Measurements from ENCODE around the gene OR6C70. TPM values are rescaled to one million over a fixed set of nuclear protein-coding genes. Genes with fewer than 3 reads are reported as not detected.

Gene OR6C70
- total and polyA plus RNA-seq, 2 of the 4 experiments (the other 2 are of a cell fraction) = not detected

- no peak overlapping the region for H3K27ac ChIP-seq (ENCODE audit: insufficient read depth, low read length)
- no peaks in the 10 kb centered on the region for H3K36me3 ChIP-seq (ENCODE audit: control insufficient read depth, insufficient read depth, low read length)
- H3K4me1 ChIP-seq (ENCODE audit: control insufficient read depth, insufficient read depth, low read length) = no peaks in the 10 kb centered on the region
- ChIA-PET POLR2A (ENCODE audit: unreplicated experiment) (no interaction called here), CTCF (no interaction called here)
- no TSS peak for BruUV-seq (replicated peaks)
- H2AK5ac ChIP-seq (ENCODE audit: low read depth, low read length) = no peak overlapping the region
- intact Hi-C loops (cut with micrococcal nuclease) (no loop called here), dilution Hi-C loops (cut with HindIII; ENCODE audit: low sequenced_read_pairs, unreplicated experiment) (no loop called here), in situ Hi-C loops (cut with MboI; ENCODE audit: low sequenced_read_pairs) (no loop called here)
- no peak overlapping the region for H3K23ac ChIP-seq (ENCODE audit: low read depth, low read length)
- H4K91ac ChIP-seq (ENCODE audit: insufficient read depth, low read depth, low read length) = no peak overlapping the region
- DNase-seq (no peak), ATAC-seq (ENCODE audit: low read depth) (no peak)
- H3K18ac ChIP-seq (ENCODE audit: low read depth, low read length) = no peak overlapping the region
- no CpG with 5 or more reads among the region's 2 CpGs for WGBS, 2 experiments (ENCODE audit: extremely low coverage in 2 of 2, insufficient read length in 1 of 2)
- H3K9me3 ChIP-seq (ENCODE audit: control insufficient read depth, insufficient read depth, low read length) = no peaks in the 10 kb centered on the region
- no peak overlapping the region for H2AFZ ChIP-seq (replicated peaks; ENCODE audit: low read length, poor library complexity)
- H3K56ac ChIP-seq (ENCODE audit: extremely low read depth, insufficient read depth, low read length) = no peak overlapping the region
- no peak overlapping the region for H3K14ac ChIP-seq (replicated peaks; ENCODE audit: low read depth, low read length)
- no peak overlapping the region for H3K4me2 ChIP-seq (ENCODE audit: low read depth, low read length)
- TF ChIP-seq POLR2A (IDR thresholded peaks at IDR 0.05; ENCODE audit: low read depth, low read length) (no peak), CEBPB (IDR thresholded peaks at IDR 0.05; ENCODE audit: low read depth, low read length) (no peak), USF2 (IDR thresholded peaks at IDR 0.05; ENCODE audit: low read depth, low read length) (no peak), RFX5 (IDR thresholded peaks at IDR 0.05; ENCODE audit: low read depth, low read length) (no peak), NFE2L2 (IDR thresholded peaks at IDR 0.05; ENCODE audit: low read depth, low read length) (no peak), RAD21 (IDR thresholded peaks at IDR 0.05; ENCODE audit: low read length) (no peak), MXI1 (IDR thresholded peaks at IDR 0.05; ENCODE audit: borderline replicate concordance, low read depth, low read length) (no peak), RCOR1 (IDR thresholded peaks at IDR 0.05; ENCODE audit: insufficient replicate concordance, low read length) (no peak), BHLHE40 (IDR thresholded peaks at IDR 0.05; ENCODE audit: low read depth, low read length) (no peak), SMC3 (IDR thresholded peaks at IDR 0.05; ENCODE audit: low read depth, low read length) (no peak), CHD1 (IDR thresholded peaks at IDR 0.05; ENCODE audit: low read depth, low read length) (no peak), MAZ (IDR thresholded peaks at IDR 0.05; ENCODE audit: borderline replicate concordance, low read depth, low read length) (no peak), MAFK (IDR thresholded peaks at IDR 0.05; ENCODE audit: low read depth, low read length) (no peak), ELK1 (IDR thresholded peaks at IDR 0.05; ENCODE audit: borderline replicate concordance, low read depth, low read length) (no peak), CTCF (conservative IDR thresholded peaks at IDR 0.05; ENCODE audit: low read depth, low read length) (no peak), FOS (IDR thresholded peaks at IDR 0.05; ENCODE audit: low read depth, low read length) (no peak)
- H3K27me3 ChIP-seq (ENCODE audit: control insufficient read depth, insufficient read depth, low read length) = no peaks in the 10 kb centered on the region
- no peak overlapping the region for H2BK15ac ChIP-seq (ENCODE audit: low read depth, low read length)
- H2BK5ac ChIP-seq (ENCODE audit: low read depth, low read length, poor library complexity, severe bottlenecking) = no peak overlapping the region
- H3K4me3 ChIP-seq (ENCODE audit: insufficient read depth, low read depth, low read length) = no peak overlapping the region
- no peaks in the 10 kb centered on the region for H3K9me1 ChIP-seq (ENCODE audit: insufficient read depth, low read length)
- no peak overlapping the region for H2BK20ac ChIP-seq (ENCODE audit: low read depth, low read length)
- no peak overlapping the region for H2BK120ac ChIP-seq (ENCODE audit: low read depth, low read length)
- H3K9ac ChIP-seq (ENCODE audit: low read depth, low read length) = no peak overlapping the region
- H2AK9ac ChIP-seq (replicated peaks; ENCODE audit: low read depth, low read length, poor library complexity) = no peak overlapping the region
- H3K79me1 ChIP-seq (ENCODE audit: low read depth in 1 of 2, low read length in 2 of 2) = no peaks in the 10 kb centered on the region
- H4K8ac ChIP-seq (ENCODE audit: low read depth in 2 of 2, low read length in 2 of 2) = no peak overlapping the region
- H4K20me1 ChIP-seq (ENCODE audit: insufficient read depth, low read length) = no peaks in the 10 kb centered on the region
- no peak overlapping the region for H4K5ac ChIP-seq (ENCODE audit: low read depth, low read length)
- no peak overlapping the region for H3K4ac ChIP-seq (ENCODE audit: low read depth, low read length)
Observed at GRCh38 chr12:55420307-55420962, 49.5 kb downstream of the OR6C70 start.
